ENCODE data around the gene SNX20. TPM values are rescaled to one million over a fixed set of nuclear protein-coding genes. Genes with fewer than 3 reads are reported as not detected.

Gene SNX20
- total RNA-seq, 2 experiments from 2014 or later, result 64.8 to 65.3 TPM

- ATAC-seq (no peak), DNase-seq (no peak)
- Mint-ChIP-seq H3K4me3 (no peak overlapping the region), H3K27me3 (ENCODE audit: low read depth) (no peaks in the 10 kb centered on the region), H3K9me3 (ENCODE audit: insufficient read depth) (peaks cover 18% of the 10 kb centered on the region), H3K36me3 (ENCODE audit: low read depth) (peaks cover 61% of the 10 kb centered on the region), H3K27ac (peak overlapping the region; percentile 91), H3K4me1 (ENCODE audit: low read depth) (peaks cover 59% of the 10 kb centered on the region)
- ChIA-PET CTCF (interaction anchor here (0.9 to 28.0 kb wide), 28 partner anchors 12 to 644 kb away, joined by 3 to 567 read pairs (median 8); partner anchors contain the start of genes CNEP1R1, CYLD and SNX20), POLR2A (interaction anchor here (0.8 to 4.9 kb wide), 7 partner anchors 10 to 394 kb away, joined by 3 to 61 read pairs (median 9); partner anchors contain the start of genes CYLD and SNX20)
Observed at GRCh38 chr16:50668368-50669008, 12.6 kb downstream of the SNX20 start.

GRCh38 chr16:50667497-50668367, 13.4 kb downstream of the SNX20 start:
- Mint-ChIP-seq H3K36me3 (ENCODE audit: low read depth) (peaks cover 54% of the 10 kb centered on the region), H3K4me3 (peak overlapping the region; percentile 64), H3K27me3 (ENCODE audit: low read depth) (no peaks in the 10 kb centered on the region), H3K9me3 (ENCODE audit: insufficient read depth) (peaks cover 14% of the 10 kb centered on the region), H3K4me1 (ENCODE audit: low read depth) (peaks cover 59% of the 10 kb centered on the region), H3K27ac (peak overlapping the region; percentile 91)
- ChIA-PET CTCF (interaction anchor here (0.7 to 28.0 kb wide), 46 partner anchors 8 to 643 kb away, joined by 3 to 567 read pairs (median 6); partner anchors contain the start of genes CNEP1R1, CYLD and SNX20), POLR2A (interaction anchor here (0.7 to 4.9 kb wide), 13 partner anchors 11 to 643 kb away, joined by 3 to 61 read pairs (median 7); partner anchors contain the start of genes CNEP1R1, CYLD and SNX20)
- ATAC-seq (peak; percentile 18), DNase-seq (peak; percentile 41)

GRCh38 chr16:50666658-50667496, 14.2 kb downstream of the SNX20 start:
- ATAC-seq (peak; percentile 82), DNase-seq (peak; percentile 69)
- Mint-ChIP-seq H3K36me3 (ENCODE audit: low read depth) (peaks cover 51% of the 10 kb centered on the region), H3K9me3 (ENCODE audit: insufficient read depth) (peaks cover 6% of the 10 kb centered on the region), H3K27ac (peak overlapping the region; percentile 91), H3K4me1 (ENCODE audit: low read depth) (peaks cover 58% of the 10 kb centered on the region), H3K4me3 (peak overlapping the region; percentile 64), H3K27me3 (ENCODE audit: low read depth) (no peaks in the 10 kb centered on the region)
- ChIA-PET CTCF (interaction anchor here (0.7 to 28.0 kb wide), 50 partner anchors 8 to 642 kb away, joined by 3 to 567 read pairs (median 6); partner anchors contain the start of genes CNEP1R1, CYLD and SNX20), POLR2A (interaction anchor here (0.7 to 4.9 kb wide), 12 partner anchors 12 to 407 kb away, joined by 3 to 61 read pairs (median 7); partner anchors contain the start of genes CYLD and SNX20)

- no peaks in the 10 kb centered on the region for H3K27me3 Mint-ChIP-seq (ENCODE audit: low read depth)
- peak overlapping the region; percentile 87 for H3K27ac Mint-ChIP-seq
- peaks cover 49% of the 10 kb centered on the region for H3K4me1 Mint-ChIP-seq (ENCODE audit: low read depth)
- DNase-seq, result peak; percentile 91
- peaks cover 35% of the 10 kb centered on the region for H3K36me3 Mint-ChIP-seq (ENCODE audit: low read depth)
- ATAC-seq, result peak; percentile 56
- ChIA-PET CTCF (interaction anchor here (0.6 to 28.0 kb wide), 79 partner anchors 10 to 640 kb away, joined by 3 to 567 read pairs (median 5); partner anchors contain the start of genes CNEP1R1, CYLD, HEATR3 and NKD1), POLR2A (interaction anchor here (0.6 to 4.9 kb wide), 9 partner anchors 17 to 640 kb away, joined by 3 to 61 read pairs (median 3); partner anchors contain the start of genes CYLD and SNX20)
- no peaks in the 10 kb centered on the region for H3K9me3 Mint-ChIP-seq (ENCODE audit: insufficient read depth)
- peak overlapping the region; percentile 64 for H3K4me3 Mint-ChIP-seq
Observed at GRCh38 chr16:50665128-50665878, 15.8 kb downstream of the SNX20 start.

GRCh38 chr16:50664270-50664669, 16.8 kb downstream of the SNX20 start:
- Mint-ChIP-seq H3K4me1 (ENCODE audit: low read depth) (peaks cover 48% of the 10 kb centered on the region), H3K9me3 (ENCODE audit: insufficient read depth) (no peaks in the 10 kb centered on the region), H3K27ac (no peak overlapping the region), H3K36me3 (ENCODE audit: low read depth) (peaks cover 30% of the 10 kb centered on the region), H3K4me3 (peak overlapping the region; percentile 64), H3K27me3 (ENCODE audit: low read depth) (no peaks in the 10 kb centered on the region)
- POLR2A ChIA-PET, result interaction anchor here (0.6 to 1.0 kb wide), 2 partner anchors 81 to 396 kb away, joined by 3 read pairs; no protein-coding TSS in a partner anchor
- CTCF ChIA-PET, result interaction anchor here (1.2 to 28.0 kb wide), 20 partner anchors 11 to 807 kb away, joined by 3 to 567 read pairs (median 22); partner anchors contain the start of genes CNEP1R1, CYLD and SNX20
- DNase-seq (no peak), ATAC-seq (no peak)

GRCh38 chr16:50662306-50662940, 18.7 kb downstream of the SNX20 start:
- Mint-ChIP-seq H3K27me3 (ENCODE audit: low read depth) (no peaks in the 10 kb centered on the region), H3K36me3 (ENCODE audit: low read depth) (peaks cover 17% of the 10 kb centered on the region), H3K9me3 (ENCODE audit: insufficient read depth) (no peaks in the 10 kb centered on the region), H3K4me1 (ENCODE audit: low read depth) (peaks cover 31% of the 10 kb centered on the region), H3K4me3 (no peak overlapping the region), H3K27ac (no peak overlapping the region)
- ATAC-seq (no peak), DNase-seq (no peak)
- POLR2A ChIA-PET, result no interaction called here
- CTCF ChIA-PET, result interaction anchor here (1.2 to 28.0 kb wide), 4 partner anchors 84 to 638 kb away, joined by 3 to 567 read pairs (median 68); partner anchors contain the start of genes CNEP1R1 and CYLD

GRCh38 chr16:50659806-50660205, 21.3 kb downstream of the SNX20 start:
- DNase-seq, result no peak
- no peaks in the 10 kb centered on the region for H3K27me3 Mint-ChIP-seq (ENCODE audit: low read depth)
- H3K9me3 Mint-ChIP-seq (ENCODE audit: insufficient read depth), result no peaks in the 10 kb centered on the region
- POLR2A ChIA-PET, result no interaction called here
- ATAC-seq, result no peak
- CTCF ChIA-PET, result interaction anchor here (1.3 kb wide), 1 partner anchor 147 kb away, joined by 3 read pairs; no protein-coding TSS in a partner anchor
- H3K27ac Mint-ChIP-seq, result no peak overlapping the region
- H3K36me3 Mint-ChIP-seq (ENCODE audit: low read depth), result peaks cover 12% of the 10 kb centered on the region
- H3K4me3 Mint-ChIP-seq, result no peak overlapping the region
- H3K4me1 Mint-ChIP-seq (ENCODE audit: low read depth), result peaks cover 6% of the 10 kb centered on the region

GRCh38 chr16:50657241-50657640, 23.9 kb downstream of the SNX20 start:
- H3K9me3 Mint-ChIP-seq (ENCODE audit: insufficient read depth), result no peaks in the 10 kb centered on the region

GRCh38 chr16:50655558-50656055, 25.5 kb downstream of the SNX20 start:
- Mint-ChIP-seq H3K4me3 (no peak overlapping the region), H3K27me3 (ENCODE audit: low read depth) (no peaks in the 10 kb centered on the region)
- POLR2A ChIA-PET, result no interaction called here

More at GRCh38 chr16:50657241-50657640, 23.9 kb downstream of the SNX20 start:
- Mint-ChIP-seq H3K36me3 (ENCODE audit: low read depth) (peaks cover 1% of the 10 kb centered on the region), H3K4me1 (ENCODE audit: low read depth) (no peaks in the 10 kb centered on the region), H3K27me3 (ENCODE audit: low read depth) (no peaks in the 10 kb centered on the region), H3K4me3 (no peak overlapping the region), H3K27ac (no peak overlapping the region)
- ChIA-PET POLR2A (interaction anchor here (0.9 kb wide), 1 partner anchor 12 kb away, joined by 3 read pairs; no protein-coding TSS in a partner anchor), CTCF (interaction anchor here (0.7 to 1.3 kb wide), 2 partner anchors 12 to 149 kb away, joined by 3 read pairs; no protein-coding TSS in a partner anchor)
- DNase-seq, result no peak
- no peak for ATAC-seq

More at GRCh38 chr16:50655558-50656055, 25.5 kb downstream of the SNX20 start:
- H3K36me3 Mint-ChIP-seq (ENCODE audit: low read depth), result no peaks in the 10 kb centered on the region
- no peaks in the 10 kb centered on the region for H3K4me1 Mint-ChIP-seq (ENCODE audit: low read depth)
- no peak for ATAC-seq
- no peak overlapping the region for H3K27ac Mint-ChIP-seq
- H3K9me3 Mint-ChIP-seq (ENCODE audit: insufficient read depth), result no peaks in the 10 kb centered on the region
- CTCF ChIA-PET, result interaction anchor here (5.8 kb wide), 1 partner anchor 10 kb away, joined by 40 read pairs; no protein-coding TSS in a partner anchor
- no peak for DNase-seq

Data from activated CD8-positive, alpha-beta T cell treated with anti-CD3 and anti-CD28 coated beads, Interleukin-2, amount 10 ng/mL, durations not matched to agents 7 days and 5 days (primary cell).